NB4 (cell line): ENCODE data around the gene LRRC42.

Experiments
- DNase-seq: peaks from one replicate; pipeline ENCODE4 v3.0.0; 2010; ENCODE audit warnings: low read depth
- H3K4me3 ChIP-seq: one replicate; pipeline ENCODE4 v1.5.1; 2011; ENCODE audit warnings: mild to moderate bottlenecking, low read depth, low read length, moderate library complexity
- MAX ChIP-seq: IDR thresholded peaks from 2 replicates; pipeline ENCODE4 v1.6.1; 2011; ENCODE audit warnings: low read depth, low read length
- MYC ChIP-seq: IDR thresholded peaks from 2 replicates; pipeline ENCODE4 v1.6.1; 2011; ENCODE audit warnings: low read depth, low read length
- POLR2A ChIP-seq: IDR thresholded peaks from 2 replicates; pipeline ENCODE4 v1.6.1; 2011; ENCODE audit warnings: mild to moderate bottlenecking; ENCODE audit not compliant: insufficient read length; ENCODE audit errors: extremely low read depth
- TF ChIP-seq, protein P1 (sequence below): IDR thresholded peaks from one replicate; pipeline ENCODE4 v1.5.1; 2012; ENCODE audit warnings: low read depth, low read length

Gene LRRC42

GRCh38 chr1:53957194-53957818 is 11.2 kb downstream of the LRRC42 start:
- no peak for DNase-seq
- TF ChIP-seq, protein P1, sequence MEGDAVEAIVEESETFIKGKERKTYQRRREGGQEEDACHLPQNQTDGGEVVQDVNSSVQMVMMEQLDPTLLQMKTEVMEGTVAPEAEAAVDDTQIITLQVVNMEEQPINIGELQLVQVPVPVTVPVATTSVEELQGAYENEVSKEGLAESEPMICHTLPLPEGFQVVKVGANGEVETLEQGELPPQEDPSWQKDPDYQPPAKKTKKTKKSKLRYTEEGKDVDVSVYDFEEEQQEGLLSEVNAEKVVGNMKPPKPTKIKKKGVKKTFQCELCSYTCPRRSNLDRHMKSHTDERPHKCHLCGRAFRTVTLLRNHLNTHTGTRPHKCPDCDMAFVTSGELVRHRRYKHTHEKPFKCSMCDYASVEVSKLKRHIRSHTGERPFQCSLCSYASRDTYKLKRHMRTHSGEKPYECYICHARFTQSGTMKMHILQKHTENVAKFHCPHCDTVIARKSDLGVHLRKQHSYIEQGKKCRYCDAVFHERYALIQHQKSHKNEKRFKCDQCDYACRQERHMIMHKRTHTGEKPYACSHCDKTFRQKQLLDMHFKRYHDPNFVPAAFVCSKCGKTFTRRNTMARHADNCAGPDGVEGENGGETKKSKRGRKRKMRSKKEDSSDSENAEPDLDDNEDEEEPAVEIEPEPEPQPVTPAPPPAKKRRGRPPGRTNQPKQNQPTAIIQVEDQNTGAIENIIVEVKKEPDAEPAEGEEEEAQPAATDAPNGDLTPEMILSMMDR: no peak
- TF ChIP-seq MYC (no peak), MAX (no peak), POLR2A (no peak)

GRCh38 chr1:53959664-53960250 is 13.6 kb downstream of the LRRC42 start:
- no peak overlapping the region for H3K4me3 ChIP-seq
- no peak for TF ChIP-seq POLR2A
- TF ChIP-seq, protein P1: peak; percentile 11
- DNase-seq: peak; percentile 40

More at GRCh38 chr1:53957194-53957818, 11.2 kb downstream of the LRRC42 start:
- H3K4me3 ChIP-seq: no peak overlapping the region

DNA sequence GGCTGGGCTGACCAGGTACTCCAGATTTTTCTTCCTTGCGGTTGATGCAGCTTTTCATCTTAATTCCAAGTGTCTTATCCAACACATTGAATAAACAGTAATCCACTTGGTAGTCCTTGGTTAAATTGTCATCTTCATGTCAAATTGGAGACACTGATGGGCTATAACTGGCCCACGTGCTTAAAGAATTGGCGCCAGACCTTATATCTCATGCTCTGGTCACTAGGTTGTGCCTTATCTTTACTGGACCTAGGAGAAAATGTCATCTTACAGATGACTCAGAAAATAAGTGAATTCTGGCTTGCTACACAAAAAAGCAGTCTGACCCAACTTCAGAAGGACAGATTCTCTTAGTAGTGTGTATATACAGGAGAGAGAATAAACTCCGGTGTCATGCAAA is 16.2 kb downstream of the LRRC42 start:
- no peak for DNase-seq
- no peak overlapping the region for H3K4me3 ChIP-seq
- TF ChIP-seq, protein P1: no peak
- no peak for TF ChIP-seq MYC

DNA sequence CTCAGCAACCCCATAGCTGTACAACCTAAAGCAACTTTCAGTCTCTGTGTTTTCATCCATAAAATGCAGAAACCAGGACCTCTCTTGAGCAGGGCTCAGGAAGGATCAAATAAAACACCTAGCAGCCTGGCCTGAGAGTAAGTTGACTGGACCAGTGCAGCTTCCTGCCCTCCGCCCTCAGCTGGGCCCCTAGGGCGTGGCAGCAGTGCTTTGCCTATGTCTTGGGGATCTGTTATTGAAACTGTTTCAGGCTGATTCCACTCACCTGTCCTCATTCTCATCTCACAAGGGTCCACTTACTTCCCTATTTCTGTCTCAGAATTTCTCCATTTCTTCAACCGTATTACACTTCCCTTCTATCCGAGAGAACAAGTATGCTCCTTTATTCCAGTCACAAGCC is 17.3 kb downstream of the LRRC42 start:
- no peak for DNase-seq
- TF ChIP-seq MAX (no peak), MYC (no peak), POLR2A (no peak)
- TF ChIP-seq, protein P1: no peak
- no peak overlapping the region for H3K4me3 ChIP-seq

DNA sequence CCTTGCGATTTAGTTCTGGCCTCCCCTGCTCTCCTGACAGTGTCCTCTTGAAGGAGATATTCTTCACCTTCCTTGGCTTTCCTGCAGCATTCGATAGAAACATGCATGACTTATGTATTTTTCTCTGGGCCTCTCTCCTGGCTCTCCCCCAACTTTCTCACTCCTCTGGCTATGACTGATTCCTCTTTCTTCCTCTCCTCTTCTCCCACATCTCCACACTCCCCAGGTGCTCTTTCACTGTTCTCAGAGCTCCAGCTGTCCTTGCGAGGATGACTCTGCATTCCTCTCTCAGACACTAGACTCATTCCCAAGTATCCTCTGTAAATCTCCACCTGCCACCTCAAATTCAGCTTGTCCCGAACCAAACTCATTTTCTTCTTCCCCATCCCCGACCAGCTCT is 18.0 kb downstream of the LRRC42 start:
- no peak for DNase-seq
- H3K4me3 ChIP-seq: no peak overlapping the region
- TF ChIP-seq MYC (no peak), MAX (no peak), POLR2A (no peak)
- TF ChIP-seq, protein P1: no peak

- TF ChIP-seq, protein P1: no peak
- TF ChIP-seq MYC: no peak
- TF ChIP-seq MAX: no peak
- no peak for TF ChIP-seq POLR2A
- no peak for DNase-seq
These were observed 20.6 kb downstream of the LRRC42 start for GRCh38 chr1:53966794-53967193.

More at GRCh38 chr1:53966794-53967193, 20.6 kb downstream of the LRRC42 start:
- H3K4me3 ChIP-seq: no peak overlapping the region
